Measurements from ENCODE around the gene NR1D1.

The NR1D1 gene

DNA sequence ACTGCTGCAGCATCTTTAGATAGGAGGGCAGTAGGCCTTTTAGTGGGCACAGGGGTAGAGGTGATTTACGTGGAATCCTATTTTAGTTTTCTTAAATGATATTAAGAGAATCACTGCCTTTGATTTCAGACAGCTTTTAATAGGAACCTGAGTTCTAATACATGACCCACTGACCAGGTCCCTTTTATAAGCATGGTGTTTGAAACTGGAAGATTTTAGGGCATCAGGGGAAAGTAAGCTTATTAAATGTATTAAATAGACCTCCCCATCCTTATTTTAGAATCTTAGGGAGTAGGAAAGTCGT is 23.4 kb upstream of the NR1D1 start:
- DNase-seq = no peak
- no peaks in the 10 kb centered on the region for H3K27me3 ChIP-seq (replicated peaks; ENCODE audit: insufficient read depth, low read length)
- H2AFZ ChIP-seq (ENCODE audit: low read length) = no peak overlapping the region
- TF ChIP-seq EZH2 (optimal IDR thresholded peaks at IDR 0.05; ENCODE audit: low read depth, low read length) (no peak), EZH2phosphoT487 (IDR thresholded peaks at IDR 0.05; ENCODE audit: low read length) (no peak)
- TF ChIP-seq, protein P1, sequence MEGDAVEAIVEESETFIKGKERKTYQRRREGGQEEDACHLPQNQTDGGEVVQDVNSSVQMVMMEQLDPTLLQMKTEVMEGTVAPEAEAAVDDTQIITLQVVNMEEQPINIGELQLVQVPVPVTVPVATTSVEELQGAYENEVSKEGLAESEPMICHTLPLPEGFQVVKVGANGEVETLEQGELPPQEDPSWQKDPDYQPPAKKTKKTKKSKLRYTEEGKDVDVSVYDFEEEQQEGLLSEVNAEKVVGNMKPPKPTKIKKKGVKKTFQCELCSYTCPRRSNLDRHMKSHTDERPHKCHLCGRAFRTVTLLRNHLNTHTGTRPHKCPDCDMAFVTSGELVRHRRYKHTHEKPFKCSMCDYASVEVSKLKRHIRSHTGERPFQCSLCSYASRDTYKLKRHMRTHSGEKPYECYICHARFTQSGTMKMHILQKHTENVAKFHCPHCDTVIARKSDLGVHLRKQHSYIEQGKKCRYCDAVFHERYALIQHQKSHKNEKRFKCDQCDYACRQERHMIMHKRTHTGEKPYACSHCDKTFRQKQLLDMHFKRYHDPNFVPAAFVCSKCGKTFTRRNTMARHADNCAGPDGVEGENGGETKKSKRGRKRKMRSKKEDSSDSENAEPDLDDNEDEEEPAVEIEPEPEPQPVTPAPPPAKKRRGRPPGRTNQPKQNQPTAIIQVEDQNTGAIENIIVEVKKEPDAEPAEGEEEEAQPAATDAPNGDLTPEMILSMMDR (IDR thresholded peaks at IDR 0.05; ENCODE audit: low read length) = no peak
- H3K9me3 ChIP-seq (replicated peaks; ENCODE audit: insufficient read depth, low read length) = no peaks in the 10 kb centered on the region
- H3K27ac ChIP-seq (ENCODE audit: low read length) = peak overlapping the region; percentile 52; the same call in 1 of the 2 replicates
- H3F3A ChIP-seq (ENCODE audit: insufficient read depth, low read length) = peaks cover 10% of the 10 kb centered on the region; the same call in 1 of the 2 replicates
- H3K36me3 ChIP-seq (replicated peaks; ENCODE audit: insufficient read depth, low read length) = peaks cover 7% of the 10 kb centered on the region; the same call in 1 of the 2 replicates
- H3K4me2 ChIP-seq (ENCODE audit: low read depth, low read length) = peak overlapping the region; percentile 82
- H3K4me3 ChIP-seq (ENCODE audit: low read length) = peak overlapping the region; percentile 100
- no peaks in the 10 kb centered on the region for H4K20me1 ChIP-seq (ENCODE audit: insufficient read depth, low read length)
- no peaks in the 10 kb centered on the region for H3K4me1 ChIP-seq (ENCODE audit: low read length)
- H3K9ac ChIP-seq (ENCODE audit: low read length) = peak overlapping the region; percentile 97; the same call in 1 of the 2 replicates
- peaks cover 63% of the 10 kb centered on the region for H3K79me2 ChIP-seq (ENCODE audit: low read length)
- H3K9me2 ChIP-seq (replicated peaks; ENCODE audit: insufficient read depth, low read length) = no peaks in the 10 kb centered on the region

GRCh38 chr17:40122999-40123810 is 22.8 kb upstream of the NR1D1 start:
- Histone ChIP-seq H3K79me2 (ENCODE audit: low read length) (peaks cover 63% of the 10 kb centered on the region), H3K27ac (ENCODE audit: low read length) (peak overlapping the region; percentile 52; the same call in 1 of the 2 replicates), H3K36me3 (replicated peaks; ENCODE audit: insufficient read depth, low read length) (peaks cover 7% of the 10 kb centered on the region; the same call in 1 of the 2 replicates)

GRCh38 chr17:40122136-40122998 is 22.0 kb upstream of the NR1D1 start:
- Histone ChIP-seq H3K9me2 (replicated peaks; ENCODE audit: insufficient read depth, low read length) (no peaks in the 10 kb centered on the region), H3K9ac (ENCODE audit: low read length) (peak overlapping the region; percentile 97), H3K4me3 (ENCODE audit: low read length) (peak overlapping the region; percentile 100), H3K27ac (ENCODE audit: low read length) (peak overlapping the region; percentile 52; the same call in 1 of the 2 replicates), H3K36me3 (replicated peaks; ENCODE audit: insufficient read depth, low read length) (peaks cover 7% of the 10 kb centered on the region; the same call in 1 of the 2 replicates), H3F3A (ENCODE audit: insufficient read depth, low read length) (peaks cover 10% of the 10 kb centered on the region), H3K27me3 (replicated peaks; ENCODE audit: insufficient read depth, low read length) (no peaks in the 10 kb centered on the region), H3K79me2 (ENCODE audit: low read length) (peaks cover 60% of the 10 kb centered on the region), H4K20me1 (ENCODE audit: insufficient read depth, low read length) (no peaks in the 10 kb centered on the region), H3K4me1 (ENCODE audit: low read length) (no peaks in the 10 kb centered on the region), H3K9me3 (replicated peaks; ENCODE audit: insufficient read depth, low read length) (no peaks in the 10 kb centered on the region), H3K4me2 (ENCODE audit: low read depth, low read length) (peak overlapping the region; percentile 82), H2AFZ (ENCODE audit: low read length) (peak overlapping the region; percentile 82)
- DNase-seq = peak; percentile 47
- TF ChIP-seq EZH2phosphoT487 (IDR thresholded peaks at IDR 0.05; ENCODE audit: low read length) (no peak), EZH2 (optimal IDR thresholded peaks at IDR 0.05; ENCODE audit: low read depth, low read length) (no peak)
- TF ChIP-seq, protein P1 (IDR thresholded peaks at IDR 0.05; ENCODE audit: low read length) = peak; percentile 13; the same call in 1 of the 2 replicates

More at GRCh38 chr17:40122999-40123810, 22.8 kb upstream of the NR1D1 start:
- Histone ChIP-seq H3K9ac (ENCODE audit: low read length) (peak overlapping the region; percentile 97), H4K20me1 (ENCODE audit: insufficient read depth, low read length) (no peaks in the 10 kb centered on the region), H3F3A (ENCODE audit: insufficient read depth, low read length) (peaks cover 10% of the 10 kb centered on the region), H2AFZ (ENCODE audit: low read length) (peak overlapping the region; percentile 54; the same call in 1 of the 2 replicates), H3K4me2 (ENCODE audit: low read depth, low read length) (peak overlapping the region; percentile 82), H3K9me3 (replicated peaks; ENCODE audit: insufficient read depth, low read length) (no peaks in the 10 kb centered on the region), H3K27me3 (replicated peaks; ENCODE audit: insufficient read depth, low read length) (no peaks in the 10 kb centered on the region), H3K4me3 (ENCODE audit: low read length) (peak overlapping the region; percentile 100), H3K4me1 (ENCODE audit: low read length) (no peaks in the 10 kb centered on the region), H3K9me2 (replicated peaks; ENCODE audit: insufficient read depth, low read length) (no peaks in the 10 kb centered on the region)
- TF ChIP-seq EZH2phosphoT487 (IDR thresholded peaks at IDR 0.05; ENCODE audit: low read length) (no peak), EZH2 (optimal IDR thresholded peaks at IDR 0.05; ENCODE audit: low read depth, low read length) (no peak)
- TF ChIP-seq, protein P1 (IDR thresholded peaks at IDR 0.05; ENCODE audit: low read length) = no peak
- peak; percentile 54 for DNase-seq

Measured in MM.1S (cell line).